HG02938 (cell line): ENCODE data around the gene LMNA.

Experiments
- ATAC-seq: cut with Tn5 transposase; IDR thresholded peaks from one replicate; pipeline ENCODE4 v1.9.1; 2021; ENCODE audit warnings: mild to moderate bottlenecking, moderate library complexity; ENCODE audit not compliant: unreplicated experiment

LMNA gene

DNA sequence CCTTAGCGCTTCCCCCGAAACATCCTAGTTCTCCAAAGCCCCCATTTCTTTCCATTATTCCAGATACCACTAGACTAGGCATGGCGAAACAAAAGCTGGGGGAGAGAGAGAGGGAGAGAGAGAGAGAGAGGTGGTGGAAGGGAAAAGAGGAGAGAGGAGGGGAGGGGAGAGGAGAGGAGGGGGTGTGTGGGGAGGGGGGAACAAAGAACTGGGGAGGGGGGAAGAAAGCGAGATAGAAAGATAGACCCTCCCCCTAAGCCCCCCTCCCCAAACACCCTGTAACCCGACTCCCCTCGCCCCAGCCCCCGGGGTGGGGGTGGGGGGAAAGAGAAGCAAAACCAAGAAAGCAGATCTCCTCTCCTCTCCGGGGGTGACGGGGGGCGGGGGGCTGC is 32.6 kb upstream of the LMNA start:
- ATAC-seq, result no peak

DNA sequence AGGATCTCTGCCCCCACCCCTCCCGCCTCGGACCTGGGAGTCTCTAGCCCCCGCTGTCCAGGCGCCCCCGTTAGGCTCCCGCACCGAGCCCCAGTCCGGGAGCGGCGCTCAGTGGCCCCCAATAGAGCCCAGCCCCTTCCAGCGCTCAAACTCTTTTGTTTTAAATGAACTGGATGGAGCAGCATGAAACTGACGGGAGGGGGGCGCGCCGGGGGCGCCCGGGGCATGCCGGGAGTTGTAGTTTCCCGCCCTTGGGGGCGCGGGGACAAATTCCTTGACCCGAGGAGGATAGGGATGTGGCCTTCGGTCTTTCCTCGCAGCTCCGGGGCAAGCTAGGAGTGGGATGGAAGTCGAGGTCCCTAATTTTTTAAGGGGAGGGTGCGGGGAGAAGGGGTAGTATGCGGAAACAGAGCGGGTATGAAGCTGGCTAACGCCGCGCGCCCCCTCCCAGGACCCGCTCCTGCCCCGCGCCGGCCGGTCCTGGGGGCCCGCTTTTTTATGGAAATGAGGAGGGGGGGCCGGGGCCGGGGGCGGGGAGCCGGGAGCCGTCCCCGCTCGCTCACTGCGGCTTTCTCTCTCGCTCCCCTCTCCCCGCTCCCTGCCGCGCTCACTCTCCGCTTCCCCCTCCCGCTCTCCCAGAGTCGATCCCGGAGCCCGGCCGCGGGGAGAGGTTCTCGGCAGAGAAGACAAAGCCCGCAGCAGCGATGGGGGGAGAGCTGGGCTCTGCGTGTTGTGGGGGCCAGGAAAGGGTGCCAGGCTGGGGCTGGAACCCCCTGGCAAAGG is 32.0 kb upstream of the LMNA start, which contains the start of gene MEX3A:
TSS of gene MEX3A (minus strand) at position 157 of the 783 bp plus-strand sequence. CDS start 467 bp downstream, outside the sequence.
- ATAC-seq, result no peak

DNA sequence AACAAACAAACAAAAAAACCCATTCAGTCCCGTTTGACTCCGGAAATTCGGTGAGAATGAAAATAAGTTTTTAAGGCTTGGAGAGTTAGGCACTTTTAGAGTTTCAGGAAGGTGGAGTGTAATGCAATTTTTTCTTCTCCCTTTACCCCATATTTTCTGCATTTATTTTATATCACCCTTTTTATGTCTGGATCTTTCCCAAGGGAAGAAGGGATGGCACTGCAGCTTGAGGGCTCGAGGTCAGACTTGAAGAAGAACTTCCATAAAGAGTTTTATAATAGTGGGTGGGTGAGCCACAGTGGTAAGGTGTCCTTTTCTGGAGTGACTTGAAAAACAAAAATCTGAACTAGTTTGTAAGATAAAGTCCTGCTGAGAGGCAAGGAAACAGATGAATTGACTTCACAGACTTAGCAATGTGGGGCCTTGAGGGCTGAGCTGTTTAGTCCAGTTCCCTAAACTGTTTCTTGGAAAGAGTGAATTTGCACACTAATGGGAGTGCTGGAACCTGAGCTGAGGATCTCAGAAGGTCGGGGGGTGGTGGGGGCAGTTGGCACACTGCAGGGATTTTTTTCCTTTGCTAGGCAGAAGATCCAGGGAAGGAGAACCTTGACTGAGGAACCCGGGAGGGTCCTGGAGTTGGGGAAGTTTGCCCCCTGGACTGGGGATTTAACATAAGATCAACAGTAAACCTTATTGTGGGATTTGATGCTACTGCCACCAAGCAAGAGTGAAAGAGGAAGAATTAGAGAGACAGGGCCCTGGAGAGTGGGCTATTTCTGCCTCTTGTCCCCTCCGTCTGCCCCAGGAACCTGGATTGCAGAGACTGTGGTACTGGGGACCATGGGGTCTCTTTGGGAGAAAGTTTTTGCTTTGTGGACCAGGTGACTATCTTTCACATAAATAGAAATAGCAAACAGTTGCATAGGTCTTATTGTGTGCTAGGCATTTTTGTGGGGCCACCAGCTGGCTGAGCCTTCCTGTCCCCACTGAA is 30.4 kb upstream of the LMNA start:
- no peak for ATAC-seq

GRCh38 chr1:156086256-156086662 is 28.3 kb upstream of the LMNA start:
- no peak for ATAC-seq

- ATAC-seq, result no peak
Measured at GRCh38 chr1:156089704-156090103, 24.8 kb upstream of the LMNA start.

GRCh38 chr1:156090138-156090839 is 24.2 kb upstream of the LMNA start:
- ATAC-seq, result no peak

- ATAC-seq, result no peak
Measured at GRCh38 chr1:156090840-156091188, 23.7 kb upstream of the LMNA start.

- no peak for ATAC-seq
Measured at GRCh38 chr1:156091610-156092009, 22.9 kb upstream of the LMNA start.

GRCh38 chr1:156095906-156096508 is 18.5 kb upstream of the LMNA start:
- ATAC-seq, result no peak

DNA sequence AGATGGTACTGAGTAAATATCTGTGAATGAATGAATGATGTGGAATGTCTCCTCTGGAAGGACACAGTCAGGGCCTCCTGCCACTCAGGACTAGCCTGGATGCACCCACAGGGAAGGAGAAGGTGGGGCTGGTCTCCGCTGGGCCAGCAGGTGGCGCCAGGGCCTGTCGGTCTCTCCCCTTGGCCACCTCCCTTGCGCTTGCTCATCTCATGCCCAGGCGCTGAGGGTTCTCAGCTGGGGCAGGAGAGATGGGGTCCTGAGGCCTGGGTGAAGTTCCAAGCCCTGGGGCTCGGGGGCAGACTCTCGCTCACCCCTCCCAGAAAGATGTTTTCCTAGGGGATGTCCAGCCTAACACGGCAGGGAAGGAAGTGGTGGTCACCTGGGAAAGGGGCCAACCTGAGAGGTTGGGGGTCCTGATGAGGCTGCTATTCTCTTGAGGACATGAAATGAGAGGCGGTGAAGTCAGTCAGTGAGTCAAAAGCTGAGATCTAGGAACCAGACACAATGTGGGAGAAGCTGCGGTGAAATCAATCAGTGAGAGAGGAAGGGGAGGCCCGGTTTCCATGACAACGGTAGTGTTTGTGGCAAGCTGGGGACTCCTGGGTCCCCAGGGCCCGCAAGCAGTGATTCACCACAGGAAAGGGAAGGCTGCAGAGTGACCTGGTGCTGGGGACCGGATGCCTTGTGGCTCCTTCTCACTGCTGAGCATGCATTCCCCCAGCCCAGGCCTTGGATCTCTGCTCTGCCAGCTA is 17.7 kb upstream of the LMNA start:
- ATAC-seq, result peak; percentile 51

DNA sequence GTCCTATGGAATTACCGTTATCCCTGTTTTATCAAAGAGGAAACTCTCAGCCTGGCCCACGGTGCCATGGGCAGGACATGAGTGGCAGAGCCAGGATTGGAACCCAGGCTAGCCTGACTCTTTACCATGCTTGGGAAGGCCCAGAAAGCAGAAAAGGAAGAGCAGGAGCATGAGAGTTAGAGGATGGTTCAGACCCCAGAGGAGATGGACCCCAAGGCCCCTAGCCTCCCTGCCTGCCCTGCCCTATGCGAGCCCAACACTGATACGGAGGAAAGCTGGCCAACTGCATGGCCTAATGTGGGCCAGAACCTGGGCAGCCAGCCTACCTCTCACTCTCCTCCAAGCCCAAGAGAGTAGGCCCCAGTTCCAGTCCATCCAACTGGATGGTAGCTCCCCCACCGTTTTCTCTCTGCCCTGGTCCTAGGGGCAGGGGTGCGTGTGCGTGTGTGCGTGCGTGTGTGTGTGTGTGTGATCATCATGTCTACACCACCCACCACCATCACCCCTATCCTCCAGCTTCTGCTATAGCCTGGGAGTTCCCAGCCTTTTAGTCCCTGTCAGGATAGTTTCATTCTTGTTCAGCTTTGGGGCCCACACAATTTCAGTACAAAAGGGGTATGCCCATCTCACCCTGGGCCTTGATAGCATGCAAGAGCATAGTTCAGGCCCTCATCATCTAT is 16.9 kb upstream of the LMNA start:
- ATAC-seq, result no peak

- ATAC-seq, result no peak
Measured at GRCh38 chr1:156098784-156099183, 15.7 kb upstream of the LMNA start.

- ATAC-seq, result no peak
Measured at GRCh38 chr1:156099282-156099681, 15.2 kb upstream of the LMNA start.

DNA sequence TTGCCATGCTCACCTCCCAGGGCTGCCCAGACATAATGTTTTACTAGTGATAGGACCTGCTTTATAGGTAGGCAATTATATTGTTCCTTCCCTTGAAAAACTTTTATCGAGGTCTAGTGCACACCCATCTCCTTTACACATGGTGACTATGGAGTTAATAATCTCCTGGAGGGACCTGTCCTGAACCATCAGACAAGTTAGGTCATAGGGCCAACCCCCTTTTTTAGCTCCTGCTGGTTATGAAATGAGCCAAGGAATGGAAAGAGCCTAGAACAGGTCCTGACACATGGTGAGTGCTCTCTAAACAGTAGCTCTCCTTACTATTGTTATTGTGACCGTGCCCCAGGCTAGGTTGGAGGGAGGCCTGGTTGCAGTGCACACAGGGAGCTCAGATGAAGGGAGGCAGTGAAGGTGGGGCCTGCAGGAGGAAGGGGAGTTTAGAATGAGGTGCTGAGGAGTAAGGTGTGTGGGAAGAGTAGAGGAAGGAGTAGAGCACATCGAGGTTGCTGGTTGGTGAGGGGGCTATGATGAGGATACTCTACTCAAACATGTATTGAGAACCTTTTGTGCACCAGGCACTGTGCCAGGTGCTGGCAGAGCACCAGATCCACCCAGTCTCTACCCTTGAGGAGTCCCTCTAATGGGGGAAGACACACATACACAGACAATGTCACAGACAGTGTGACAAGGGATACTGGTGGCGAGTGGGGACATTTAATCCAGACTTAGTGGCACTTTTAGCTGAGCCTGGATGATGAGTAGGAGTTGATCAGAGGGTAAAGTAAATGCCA is 14.1 kb upstream of the LMNA start:
- no peak for ATAC-seq

DNA sequence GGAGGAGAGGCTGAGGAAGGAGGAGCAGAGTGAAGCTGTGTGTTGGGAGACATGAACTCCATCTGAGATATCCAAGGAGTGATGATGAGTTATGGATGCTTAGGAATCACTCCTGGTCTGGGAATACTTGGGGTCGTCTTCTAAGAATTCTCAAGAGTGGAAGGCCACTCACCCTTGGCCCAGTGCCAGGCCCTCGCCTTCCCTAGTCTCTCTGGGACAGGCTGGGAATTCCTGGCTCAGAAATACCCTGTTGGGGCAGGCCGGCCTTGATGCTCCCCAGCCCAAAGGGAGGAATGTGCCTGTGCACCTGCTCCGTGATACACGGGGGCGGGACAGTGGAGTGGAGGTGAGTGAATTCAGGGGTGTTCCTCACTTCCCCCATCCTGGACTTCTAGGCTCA is 12.6 kb upstream of the LMNA start:
- no peak for ATAC-seq

GRCh38 chr1:156102633-156103511 is 11.6 kb upstream of the LMNA start:
- no peak for ATAC-seq

- ATAC-seq, result no peak
Measured at GRCh38 chr1:156103521-156103947, 11.0 kb upstream of the LMNA start.
